Neuronal stem cell (in vitro differentiated cells): ENCODE data around the gene BCL2L12.

Experiments used
- DNase-seq: peaks from one replicate; pipeline ENCODE4 v3.0.0-alpha.2; 2013; ENCODE audit warnings: low spot score
- H2AFZ ChIP-seq: one replicate; pipeline ENCODE4 v1.6.1; 2013; ENCODE audit warnings: mild to moderate bottlenecking, low read length, inconsistent platforms
- H2AK5ac ChIP-seq: 2 replicates; pipeline ENCODE4 v1.6.1; 2013; ENCODE audit warnings: low read depth, mild to moderate bottlenecking, inconsistent platforms, low read length, moderate library complexity, mixed read lengths
- H2BK120ac ChIP-seq: 2 replicates; pipeline ENCODE4 v1.6.1; 2013; ENCODE audit warnings: low read depth, mild to moderate bottlenecking, inconsistent platforms, low read length, moderate library complexity, mixed read lengths
- H2BK12ac ChIP-seq: one replicate; pipeline ENCODE4 v1.6.1; 2013; ENCODE audit warnings: low read length, inconsistent platforms
- H2BK15ac ChIP-seq: 2 replicates; pipeline ENCODE4 v1.6.1; 2013; ENCODE audit warnings: mild to moderate bottlenecking, low read length, inconsistent platforms, mixed read lengths
- H2BK5ac ChIP-seq: one replicate; pipeline ENCODE4 v1.6.1; 2013; ENCODE audit warnings: inconsistent platforms, mild to moderate bottlenecking, low read length, moderate library complexity
- H3K14ac ChIP-seq: one replicate; pipeline ENCODE4 v1.6.1; 2013; ENCODE audit warnings: low read length, inconsistent platforms
- H3K18ac ChIP-seq: 2 replicates; pipeline ENCODE4 v1.6.1; 2013; ENCODE audit warnings: low read length, inconsistent platforms
- H3K23ac ChIP-seq: 2 replicates; pipeline ENCODE4 v1.6.1; 2013; ENCODE audit warnings: low read depth, mild to moderate bottlenecking, mixed read lengths, low read length, inconsistent platforms; ENCODE audit not compliant: poor library complexity
- H3K27ac ChIP-seq: replicated peaks from 3 replicates; pipeline ENCODE4 v1.5.1; 2013; ENCODE audit warnings: low read length, inconsistent platforms
- H3K27me3 ChIP-seq, 3 experiments: 2 replicates each; pipeline ENCODE4 v1.6.1; 2013; ENCODE audit warnings: low read length in 3 of 3, mild to moderate bottlenecking in 2 of 3, inconsistent platforms in 1 of 3, low read depth in 1 of 3, mixed read lengths in 1 of 3, moderate library complexity in 1 of 3; ENCODE audit not compliant: control insufficient read depth in 3 of 3, insufficient read depth in 3 of 3
- H3K36me3 ChIP-seq, 2 donors: replicated peaks in 1 of 2; 2 replicates each; pipeline ENCODE4 v1.6.1; 2013; ENCODE audit warnings: low read length in 2 of 2; ENCODE audit not compliant: control insufficient read depth in 2 of 2, insufficient read depth in 2 of 2
- H3K4ac ChIP-seq: 2 replicates; pipeline ENCODE4 v1.6.1; 2013; ENCODE audit warnings: inconsistent platforms, mild to moderate bottlenecking, low read length, moderate library complexity
- H3K4me1 ChIP-seq, 2 donors: 1 replicate in 1 of 2; 2 replicates in 1 of 2; pipeline ENCODE4 v1.6.1; 2013; ENCODE audit warnings: low read length in 2 of 2, low read depth in 1 of 2; ENCODE audit not compliant: control insufficient read depth in 2 of 2, insufficient read depth in 1 of 2
- H3K4me2 ChIP-seq: one replicate; pipeline ENCODE4 v1.6.1; 2013; ENCODE audit warnings: mild to moderate bottlenecking, low read length, inconsistent platforms; ENCODE audit not compliant: insufficient read depth, poor library complexity, severe bottlenecking
- H3K4me3 ChIP-seq, 2 donors: 2 replicates each; pipeline ENCODE4 v1.5.1; 2013; ENCODE audit warnings: low read length in 2 of 2, mild to moderate bottlenecking in 2 of 2, inconsistent platforms in 1 of 2, moderate library complexity in 1 of 2
- H3K79me1 ChIP-seq: one replicate; pipeline ENCODE4 v1.6.1; 2013; ENCODE audit warnings: low read depth, mild to moderate bottlenecking, inconsistent platforms, low read length, moderate library complexity
- H3K9ac ChIP-seq: one replicate; pipeline ENCODE4 v1.6.1; 2013; ENCODE audit warnings: mild to moderate bottlenecking, low read depth, low read length, inconsistent platforms; ENCODE audit not compliant: poor library complexity
- H3K9me3 ChIP-seq, 2 donors: replicated peaks in 1 of 2; 2 replicates each; pipeline versions ENCODE3 to v1.6.1; 2013; ENCODE audit warnings: low read length in 2 of 2, mild to moderate bottlenecking in 2 of 2, inconsistent platforms in 1 of 2, low read depth in 1 of 2, mixed read lengths in 1 of 2, moderate library complexity in 1 of 2; ENCODE audit not compliant: control insufficient read depth in 2 of 2, insufficient read depth in 1 of 2
- H4K8ac ChIP-seq: one replicate; pipeline ENCODE4 v1.6.1; 2013; ENCODE audit warnings: low read depth, mild to moderate bottlenecking, inconsistent platforms, low read length, moderate library complexity
- H4K91ac ChIP-seq: one replicate; pipeline ENCODE4 v1.6.1; 2013; ENCODE audit warnings: low read length, low read depth, mild to moderate bottlenecking, inconsistent platforms; ENCODE audit not compliant: poor library complexity
- WGBS, 2 donors: extraction: QIAGEN DNeasy Blood & Tissue Kit; methylation state at CpG; one replicate each; pipeline ENCODE4 v1.1.7; 2013; ENCODE audit warnings: missing lambda C conversion rate in 2 of 2, mixed read lengths in 1 of 2; ENCODE audit not compliant: insufficient read length in 2 of 2, insufficient replicate concordance in 1 of 2; ENCODE audit errors: extremely low coverage in 2 of 2; 5-methylcytosine and 5-hydroxymethylcytosine counted together

BCL2L12 gene

GRCh38 chr19:49666120-49666444, 349 bp downstream of the BCL2L12 start:
- Histone ChIP-seq H3K14ac (no peak overlapping the region), H3K27ac (no peak overlapping the region), H3K4ac (no peak overlapping the region), H2BK15ac (no peak overlapping the region), H2BK12ac (no peak overlapping the region), H3K23ac (no peak overlapping the region), H3K27me3 (no peaks in the 10 kb centered on the region), H2AFZ (peak overlapping the region; percentile 85), H2AK5ac (no peak overlapping the region), H3K4me2 (peak overlapping the region; percentile 74), H3K4me3 (peak overlapping the region; percentile 73 to 85), H4K91ac (no peak overlapping the region), H2BK5ac (no peak overlapping the region), H3K9ac (peak overlapping the region; percentile 37), H2BK120ac (no peak overlapping the region), H3K18ac (peak overlapping the region; percentile 68), H4K8ac (no peak overlapping the region), H3K36me3 (peaks cover 29 to 53% of the 10 kb centered on the region in 2 donors), H3K9me3 (no peaks in the 10 kb centered on the region), H3K4me1 (peaks cover 3 to 10% of the 10 kb centered on the region in 2 donors), H3K79me1 (peaks cover 8% of the 10 kb centered on the region)
- no peak for DNase-seq
- WGBS, 2 donors: no CpG with 5 or more reads among the region's 9 CpGs

GRCh38 chr19:49667473-49667872, 1.7 kb downstream of the BCL2L12 start:
- H2BK5ac ChIP-seq: no peak overlapping the region
- no peak overlapping the region for H3K23ac ChIP-seq
- H4K91ac ChIP-seq: no peak overlapping the region
- no peak overlapping the region for H4K8ac ChIP-seq
- H2AK5ac ChIP-seq: no peak overlapping the region
- no peak overlapping the region for H3K27ac ChIP-seq
- peaks cover 20 to 42% of the 10 kb centered on the region in 2 donors for H3K36me3 ChIP-seq
- no peaks in the 10 kb centered on the region for H3K27me3 ChIP-seq
- no peaks in the 10 kb centered on the region for H3K9me3 ChIP-seq
- H3K9ac ChIP-seq: no peak overlapping the region
- no peak overlapping the region for H2BK15ac ChIP-seq
- peaks cover 8% of the 10 kb centered on the region for H3K79me1 ChIP-seq
- no peak overlapping the region for H3K4me2 ChIP-seq
- no peak overlapping the region for H2AFZ ChIP-seq
- H3K4me1 ChIP-seq: peaks cover 3 to 15% of the 10 kb centered on the region in 2 donors
- H3K4ac ChIP-seq: no peak overlapping the region
- no peak overlapping the region for H3K14ac ChIP-seq
- H3K4me3 ChIP-seq: peak overlapping the region in 1 of 2 donors; percentile 7
- no peak for DNase-seq
- no CpG with 5 or more reads among the region's 2 CpGs for WGBS, 2 donors
- no peak overlapping the region for H3K18ac ChIP-seq
- H2BK12ac ChIP-seq: no peak overlapping the region
- H2BK120ac ChIP-seq: no peak overlapping the region

GRCh38 chr19:49669516-49669915, 3.8 kb downstream of the BCL2L12 start:
- Histone ChIP-seq H4K91ac (no peak overlapping the region), H3K36me3 (peaks cover 14 to 41% of the 10 kb centered on the region in 2 donors), H3K18ac (no peak overlapping the region), H2BK12ac (no peak overlapping the region), H3K4ac (no peak overlapping the region), H2AK5ac (no peak overlapping the region), H3K27ac (no peak overlapping the region), H3K4me3 (no peak overlapping the region), H3K79me1 (peaks cover 8% of the 10 kb centered on the region), H3K9ac (no peak overlapping the region), H3K9me3 (no peaks in the 10 kb centered on the region), H3K4me1 (peaks cover 3 to 15% of the 10 kb centered on the region in 2 donors), H3K4me2 (no peak overlapping the region), H3K23ac (no peak overlapping the region), H3K27me3 (no peaks in the 10 kb centered on the region), H2BK15ac (no peak overlapping the region), H2BK5ac (no peak overlapping the region), H2AFZ (no peak overlapping the region), H2BK120ac (no peak overlapping the region), H3K14ac (no peak overlapping the region), H4K8ac (no peak overlapping the region)
- WGBS, 2 donors: no CpG with 5 or more reads among the region's 3 CpGs
- no peak for DNase-seq

- Histone ChIP-seq H3K27ac (peak overlapping the region; percentile 52), H3K36me3 (peaks cover 14 to 38% of the 10 kb centered on the region in 2 donors)
These were observed 6.6 kb downstream of the BCL2L12 start for GRCh38 chr19:49672131-49672919.

More at GRCh38 chr19:49672131-49672919, 6.6 kb downstream of the BCL2L12 start:
- H3K9me3 ChIP-seq: no peaks in the 10 kb centered on the region
- H3K18ac ChIP-seq: peak overlapping the region; percentile 50
- H3K14ac ChIP-seq: no peak overlapping the region
- no peak overlapping the region for H4K8ac ChIP-seq
- no peak overlapping the region for H3K23ac ChIP-seq
- WGBS, 2 donors: no CpG with 5 or more reads among the region's 28 CpGs
- H2BK15ac ChIP-seq: no peak overlapping the region
- no peak for DNase-seq
- no peak overlapping the region for H3K4ac ChIP-seq
- peak overlapping the region; percentile 88 for H2AFZ ChIP-seq
- H3K4me1 ChIP-seq: peaks cover 0 to 6% of the 10 kb centered on the region in 2 donors
- peaks cover 3% of the 10 kb centered on the region for H3K79me1 ChIP-seq
- H2AK5ac ChIP-seq: no peak overlapping the region
- H3K4me2 ChIP-seq: peak overlapping the region; percentile 53
- H2BK5ac ChIP-seq: no peak overlapping the region
- H3K4me3 ChIP-seq: peak overlapping the region in 1 of 2 donors; percentile 30
- H4K91ac ChIP-seq: no peak overlapping the region
- peak overlapping the region; percentile 84 for H3K9ac ChIP-seq
- no peak overlapping the region for H2BK120ac ChIP-seq
- no peaks in the 10 kb centered on the region for H3K27me3 ChIP-seq
- no peak overlapping the region for H2BK12ac ChIP-seq
